T47D (cell line): ENCODE results near the gene MRRF.

ENCODE experiments used
- DNase-seq, 2 experiments: peaks; one replicate each; pipeline versions ENCODE4 v3.0.0 to v3.0.0-alpha.2; 2011 to 2012; ENCODE audit warnings: low read depth in 1 of 2, low spot score in 1 of 2
- JUND ChIP-seq: IDR thresholded peaks from 2 replicates; pipeline ENCODE4 v1.6.1; 2012; ENCODE audit warnings: low read depth
- in situ Hi-C: cut with HindIII; loops from 2 replicates; pipeline ENCODE4 v1.10.0; 2016; ENCODE audit warnings: low sequenced_read_pairs, low pct_unique_long_range_greater_than_20kb

The MRRF gene

GRCh38 chr9:122366074-122366660 lies 101.5 kb downstream of the MRRF start:
- DNase-seq = peak in 1 of 2 experiments; percentile 42
- in situ Hi-C loops = no loop called here
- TF ChIP-seq JUND = no peak

- no peak for TF ChIP-seq JUND
- in situ Hi-C loops = no loop called here
- DNase-seq = no peak
Measured at GRCh38 chr9:122367065-122367464, 102.4 kb downstream of the MRRF start.

GRCh38 chr9:122367774-122368460 lies 103.2 kb downstream of the MRRF start:
- in situ Hi-C loops = no loop called here
- no peak for TF ChIP-seq JUND
- no peak for DNase-seq

- in situ Hi-C loops = no loop called here
- TF ChIP-seq JUND = no peak
- DNase-seq = no peak
Measured at GRCh38 chr9:122368642-122369041, 104.0 kb downstream of the MRRF start.

- in situ Hi-C loops = no loop called here
- no peak for DNase-seq
Measured at GRCh38 chr9:122370303-122370702, 105.6 kb downstream of the MRRF start.

GRCh38 chr9:122370869-122371755 lies 106.4 kb downstream of the MRRF start, which contains the start of gene PTGS1:
PTGS1 (plus strand) TSS chr9:122371024; CDS start chr9:122371085, 61 bp downstream.
- no peak for TF ChIP-seq JUND
- in situ Hi-C loops = no loop called here
- DNase-seq = no peak

More at GRCh38 chr9:122370303-122370702, 105.6 kb downstream of the MRRF start:
- no peak for TF ChIP-seq JUND

- DNase-seq = no peak
- in situ Hi-C loops = no loop called here
- TF ChIP-seq JUND = no peak
Measured at GRCh38 chr9:122371846-122372245, 107.2 kb downstream of the MRRF start.

- DNase-seq = no peak
- in situ Hi-C loops = no loop called here
- no peak for TF ChIP-seq JUND
Measured at GRCh38 chr9:122372856-122373845, 108.5 kb downstream of the MRRF start.

GRCh38 chr9:122374885-122375420 lies 110.3 kb downstream of the MRRF start:
- peak; percentile 81 to 93 for DNase-seq
- no peak for TF ChIP-seq JUND
- in situ Hi-C loops = no loop called here

GRCh38 chr9:122376796-122377195 lies 112.1 kb downstream of the MRRF start:
- in situ Hi-C loops = no loop called here
- no peak for TF ChIP-seq JUND
- DNase-seq = no peak

GRCh38 chr9:122377241-122378164 lies 112.8 kb downstream of the MRRF start:
- DNase-seq = no peak
- no peak for TF ChIP-seq JUND
- in situ Hi-C loops = no loop called here
